ENCODE measurements around the gene TCERG1L. TPM values are rescaled to one million over a fixed set of nuclear protein-coding genes. Genes with fewer than 3 reads are reported as not detected.
"Not testable (repeated sequence)": the region's sequence is repeated elsewhere in the genome, so short reads cannot be mapped to it uniquely, and the experiment has no call there.

TCERG1L gene
- total and polyA plus RNA-seq, 11 donors: 0.11 to 0.25 TPM; not detected in 9

DNA sequence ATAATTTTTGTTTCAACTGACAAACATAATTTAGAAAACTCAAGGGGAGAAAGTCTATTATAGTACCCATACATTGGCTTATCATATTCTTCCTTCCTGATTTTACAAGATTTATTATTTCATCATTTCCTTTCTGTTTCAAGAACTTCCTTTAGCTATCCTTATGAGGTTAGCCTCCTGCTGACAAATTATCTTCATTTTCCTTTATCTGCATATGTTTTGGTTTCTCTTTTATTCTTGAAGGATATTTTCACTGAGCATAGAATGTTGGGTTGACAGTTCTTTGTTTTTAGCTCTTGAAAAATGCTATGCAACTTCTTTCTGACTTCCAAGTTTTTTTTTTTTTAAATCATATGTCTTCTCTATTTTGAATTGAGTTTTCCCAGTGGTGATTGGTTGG is 21.3 kb upstream of the TCERG1L start:
- no peak for ATAC-seq
- no peaks in the 10 kb centered on the region for H3K4me1 ChIP-seq
- no peak for DNase-seq
- no peak overlapping the region for H3K27ac ChIP-seq
- H3K27me3 ChIP-seq: peaks cover 0 to 19% (median 0%) of the 10 kb centered on the region in 9 donors
- peaks cover 0 to 5% (median 0%) of the 10 kb centered on the region in 12 donors for H3K9me3 ChIP-seq
- TF ChIP-seq POLR2A (IDR thresholded peaks at IDR 0.05): no peak
- TF ChIP-seq, protein P1, sequence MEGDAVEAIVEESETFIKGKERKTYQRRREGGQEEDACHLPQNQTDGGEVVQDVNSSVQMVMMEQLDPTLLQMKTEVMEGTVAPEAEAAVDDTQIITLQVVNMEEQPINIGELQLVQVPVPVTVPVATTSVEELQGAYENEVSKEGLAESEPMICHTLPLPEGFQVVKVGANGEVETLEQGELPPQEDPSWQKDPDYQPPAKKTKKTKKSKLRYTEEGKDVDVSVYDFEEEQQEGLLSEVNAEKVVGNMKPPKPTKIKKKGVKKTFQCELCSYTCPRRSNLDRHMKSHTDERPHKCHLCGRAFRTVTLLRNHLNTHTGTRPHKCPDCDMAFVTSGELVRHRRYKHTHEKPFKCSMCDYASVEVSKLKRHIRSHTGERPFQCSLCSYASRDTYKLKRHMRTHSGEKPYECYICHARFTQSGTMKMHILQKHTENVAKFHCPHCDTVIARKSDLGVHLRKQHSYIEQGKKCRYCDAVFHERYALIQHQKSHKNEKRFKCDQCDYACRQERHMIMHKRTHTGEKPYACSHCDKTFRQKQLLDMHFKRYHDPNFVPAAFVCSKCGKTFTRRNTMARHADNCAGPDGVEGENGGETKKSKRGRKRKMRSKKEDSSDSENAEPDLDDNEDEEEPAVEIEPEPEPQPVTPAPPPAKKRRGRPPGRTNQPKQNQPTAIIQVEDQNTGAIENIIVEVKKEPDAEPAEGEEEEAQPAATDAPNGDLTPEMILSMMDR (IDR thresholded peaks at IDR 0.05): no peak
- H3K36me3 ChIP-seq: no peaks in the 10 kb centered on the region
- H3K4me3 ChIP-seq: no peak overlapping the region
- intact Hi-C loops (cut with DNase I): no loop called here

DNA sequence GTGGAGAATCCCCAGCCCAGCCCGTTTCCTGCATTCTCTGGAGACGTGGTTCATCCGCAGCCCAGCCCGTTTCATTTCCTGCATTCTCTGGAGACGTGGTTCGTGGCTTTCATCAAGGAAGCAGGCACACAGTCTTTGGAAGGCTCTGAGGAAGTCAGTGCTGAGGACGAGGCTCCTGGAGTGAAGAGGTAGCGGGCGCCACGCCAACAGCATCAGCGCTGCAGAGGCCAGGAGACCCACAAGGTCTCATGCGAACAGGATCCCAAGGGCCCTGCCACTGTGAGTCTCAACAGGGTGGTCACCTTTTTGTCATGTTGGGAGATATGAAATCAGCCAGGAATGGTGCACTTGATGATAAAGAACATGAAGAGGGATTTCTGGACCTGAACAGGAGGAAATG is 12.4 kb upstream of the TCERG1L start:
- TF ChIP-seq, protein P1 (IDR thresholded peaks at IDR 0.05): no peak
- TF ChIP-seq POLR2A (IDR thresholded peaks at IDR 0.05): no peak
- H3K27ac ChIP-seq: no peak overlapping the region
- intact Hi-C loops (cut with DNase I): no loop called here
- WGBS, 4 donors: 34 to 59% (median 48%) methylated on average over 12 of the region's 12 CpGs
- ATAC-seq: no peak
- H3K27me3 ChIP-seq: peaks cover 0 to 49% (median 13%) of the 10 kb centered on the region in 9 donors
- no peaks in the 10 kb centered on the region for H3K9me3 ChIP-seq
- H3K4me3 ChIP-seq: no peak overlapping the region
- H3K36me3 ChIP-seq: no peaks in the 10 kb centered on the region
- no peaks in the 10 kb centered on the region for H3K4me1 ChIP-seq
- no peak for DNase-seq

DNA sequence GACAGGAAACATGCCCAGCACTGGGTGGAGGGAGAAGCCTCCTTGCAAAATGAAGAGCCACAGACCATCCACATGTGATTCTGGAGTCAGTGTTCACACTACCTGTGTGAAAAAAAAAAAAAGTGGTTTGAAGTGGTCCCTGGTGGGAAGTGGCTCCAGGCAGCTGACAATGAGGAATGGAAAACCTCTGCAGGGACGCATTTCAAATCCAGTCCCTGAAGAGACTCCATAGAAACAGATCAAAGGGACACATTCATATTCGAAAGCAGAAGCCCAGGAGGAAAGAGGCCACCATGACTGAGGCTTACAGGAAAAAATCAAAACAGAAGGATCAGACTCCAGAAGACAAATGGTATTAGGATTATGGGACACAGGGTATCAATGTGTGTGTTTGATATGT is 11.5 kb upstream of the TCERG1L start:
- no peak for ATAC-seq
- no peak overlapping the region for H3K4me3 ChIP-seq
- no peaks in the 10 kb centered on the region for H3K9me3 ChIP-seq
- 52 to 66% (median 61%) methylated on average over 2 of the region's 2 CpGs for WGBS, 4 donors
- TF ChIP-seq, protein P1 (IDR thresholded peaks at IDR 0.05): no peak
- no peak for TF ChIP-seq POLR2A (IDR thresholded peaks at IDR 0.05)
- intact Hi-C loops (cut with DNase I): no loop called here
- no peaks in the 10 kb centered on the region for H3K4me1 ChIP-seq
- no peak overlapping the region for H3K27ac ChIP-seq
- no peaks in the 10 kb centered on the region for H3K36me3 ChIP-seq
- no peak for DNase-seq
- peaks cover 0 to 56% (median 13%) of the 10 kb centered on the region in 9 donors for H3K27me3 ChIP-seq

DNA sequence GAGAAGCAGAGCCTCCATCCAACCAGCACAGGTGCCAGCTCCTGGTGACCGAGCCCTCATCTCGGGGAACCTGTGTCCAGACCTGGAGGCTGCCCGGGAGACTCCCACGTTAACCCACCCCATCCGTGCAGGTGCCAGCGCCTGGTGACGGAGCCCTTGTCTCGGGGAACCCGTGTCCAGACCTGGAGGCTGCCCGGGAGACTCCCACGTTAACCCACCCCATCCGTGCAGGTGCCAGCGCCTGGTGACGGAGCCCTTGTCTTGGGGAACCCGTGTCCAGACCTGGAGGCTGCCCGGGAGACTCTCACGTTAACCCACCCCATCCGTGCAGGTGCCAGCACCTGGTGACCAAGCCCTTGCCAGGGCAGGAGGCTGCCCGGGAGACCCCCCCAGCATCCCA is 11.1 kb upstream of the TCERG1L start:
- ATAC-seq; H3K4me3 ChIP-seq; H3K27ac ChIP-seq; intact Hi-C loops (cut with DNase I); H3K36me3 ChIP-seq; H3K4me1 ChIP-seq; H3K9me3 ChIP-seq; DNase-seq: not testable (repeated sequence)
- WGBS, 4 donors: 83 to 91% (median 90%) methylated on average over 9 to 19 of the region's 19 CpGs
- peaks cover 0 to 59% (median 13%) of the 10 kb centered on the region in 9 donors for H3K27me3 ChIP-seq

DNA sequence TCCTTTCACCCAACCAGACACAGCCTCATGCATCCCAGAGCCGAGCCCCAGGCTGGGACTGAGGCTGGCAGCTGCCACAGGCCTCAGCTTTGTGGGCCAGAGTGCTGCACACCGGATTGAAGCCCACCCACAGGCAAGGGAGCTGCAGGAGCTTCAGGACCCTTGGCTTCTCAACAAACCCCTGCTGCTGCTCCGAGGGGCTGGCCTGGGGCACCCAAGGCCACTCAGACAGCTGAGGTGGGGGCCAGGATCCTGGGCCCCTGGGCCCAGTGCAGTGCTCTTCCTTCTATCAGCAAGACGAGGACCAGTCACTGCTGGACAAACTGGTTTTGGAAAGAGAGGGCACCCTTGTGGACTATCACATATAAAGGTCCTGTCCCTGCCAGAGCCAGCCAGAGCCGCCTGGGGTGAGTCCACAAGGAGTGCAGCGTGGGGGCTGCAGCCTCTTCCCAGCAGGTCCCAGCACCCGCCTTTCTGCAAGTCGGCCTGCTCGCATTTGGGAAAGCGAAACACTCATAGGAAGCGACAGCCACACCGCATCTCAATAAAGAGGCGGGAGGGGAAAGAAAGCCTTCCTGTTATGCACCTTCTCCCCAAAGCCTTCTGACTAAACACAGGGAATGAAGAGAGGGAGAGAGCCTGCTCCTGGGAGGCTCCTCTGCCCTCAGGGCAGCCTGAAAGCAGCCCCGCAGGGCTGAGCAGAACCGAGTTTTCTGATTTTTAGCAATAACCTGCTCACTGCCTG is 9.5 kb upstream of the TCERG1L start:
- DNase-seq: no peak
- Histone ChIP-seq H3K27me3 (peaks cover 0 to 70% (median 13%) of the 10 kb centered on the region in 9 donors), H3K9me3 (no peaks in the 10 kb centered on the region), H3K4me3 (no peak overlapping the region), H3K36me3 (no peaks in the 10 kb centered on the region), H3K4me1 (no peaks in the 10 kb centered on the region), H3K27ac (no peak overlapping the region)
- intact Hi-C loops (cut with DNase I): no loop called here
- no peak for TF ChIP-seq POLR2A (IDR thresholded peaks at IDR 0.05)
- TF ChIP-seq, protein P1 (IDR thresholded peaks at IDR 0.05): no peak
- 41 to 52% (median 50%) methylated on average over 13 to 15 of the region's 15 CpGs for WGBS, 4 donors
- no peak for ATAC-seq
